GM12878 (cell line): ENCODE data around the gene RIMBP2. TPM values are rescaled to one million over a fixed set of nuclear protein-coding genes. Genes with fewer than 3 reads are reported as not detected.

Experiments
- ATF2 ChIP-seq: IDR thresholded peaks from 2 replicates; pipeline ENCODE4 v1.6.1; 2012; ENCODE audit warnings: low read length, inconsistent platforms
- BCL3 ChIP-seq: IDR thresholded peaks from 2 replicates; pipeline ENCODE4 v1.6.1; 2011; ENCODE audit warnings: borderline replicate concordance, low read depth, mild to moderate bottlenecking, moderate library complexity, low read length; ENCODE audit not compliant: insufficient read depth, poor library complexity, severe bottlenecking
- CBFB ChIP-seq: IDR thresholded peaks from 2 replicates; pipeline ENCODE4 v1.6.1; 2016; ENCODE audit warnings: antibody characterized with exemption, low read depth
- MYC ChIP-seq: IDR thresholded peaks from 2 replicates; pipeline ENCODE4 v1.6.1; 2011; ENCODE audit warnings: mild to moderate bottlenecking, low read length, moderate library complexity, inconsistent platforms; ENCODE audit not compliant: insufficient read depth, insufficient replicate concordance, insufficient read length, severe bottlenecking
- NR2F1 ChIP-seq: fragments of 450-650 bp; conservative IDR thresholded peaks from 2 replicates; pipeline ENCODE4 v1.6.1; 2017; ENCODE audit warnings: mild to moderate bottlenecking
- PRDM15 ChIP-seq: fragments of 450-650 bp; formaldehyde crosslinking; IDR thresholded peaks from 2 replicates; pipeline ENCODE4 v1.4.0; 2020; ENCODE audit warnings: mild to moderate bottlenecking, moderate library complexity
- STAT3 ChIP-seq: IDR thresholded peaks from 2 replicates; pipeline ENCODE4 v1.6.1; 2011; ENCODE audit warnings: low read depth, low read length, improper control_type of control experiment
- polyA plus RNA-seq, 11 experiments: library from polyadenylated mRNA; depleted of rRNA in 4 of 11; unstranded in 6 of 11; stranded (reverse) in 5 of 11; fragments of >200 nt; fragmentation: Nextera tagmentation in 4 of 11; fragmentation: Illumina TruSeq in 1 of 11; extraction: Ambion mirVana in 4 of 11; extraction: Trizol in 1 of 11; gene quantifications; 1 replicate in 1 of 11; 2 replicates in 10 of 11; pipeline versions ENCODE4 v1.2.1 to v1.2.3, GENCODE V29; 2011 to 2016; ENCODE audit warnings: inconsistent platforms in 2 of 11, missing spikeins in 2 of 11, low read depth in 1 of 11
- total RNA-seq, 4 experiments: library from RNA; depleted of rRNA in 3 of 4; stranded (reverse); fragments of >200 nt in 3 of 4; fragmentation: Illumina TruSeq in 1 of 4; extraction: Trizol in 1 of 4; gene quantifications; 2 replicates each; pipeline versions ENCODE4 v1.2.1 to v1.2.3, GENCODE V29; 2013 to 2021

RIMBP2 gene
- total and polyA plus RNA-seq, 10 of the 15 experiments (the other 5 are each of a cell fraction or from before 2014, with no cell fraction given) = 0.04 to 2.9 (median 0.07) TPM; not detected in 1

GRCh38 chr12:130455161-130455560 is 260.9 kb downstream of the RIMBP2 start (continued):
- TF ChIP-seq PRDM15 (CRISPR knock-in tag) = no peak
- no peak for TF ChIP-seq MYC
- TF ChIP-seq BCL3 = no peak
- no peak for TF ChIP-seq ATF2
- TF ChIP-seq CBFB = no peak
- no peak for TF ChIP-seq STAT3
- no peak for TF ChIP-seq NR2F1
- TF ChIP-seq, all 136 proteins: peak for 0
